GM21515 (cell line): ENCODE measurements around the gene NANOS3.
A peak's percentile ranks its signal among the peaks of the same experiment; 100 is the strongest.

Experiments used
- ATAC-seq: cut with Tn5 transposase; IDR thresholded peaks from one replicate; pipeline ENCODE4 v1.9.1; 2021; ENCODE audit not compliant: unreplicated experiment

Gene NANOS3

GRCh38 chr19:13884726-13885591 is 8.0 kb downstream of the NANOS3 start:
- ATAC-seq = no peak

GRCh38 chr19:13885826-13886365 is 9.0 kb downstream of the NANOS3 start:
- ATAC-seq = no peak

GRCh38 chr19:13887018-13887436 is 10.1 kb downstream of the NANOS3 start:
- ATAC-seq = no peak

GRCh38 chr19:13887517-13887916 is 10.6 kb downstream of the NANOS3 start:
- no peak for ATAC-seq

GRCh38 chr19:13888281-13888680 is 11.3 kb downstream of the NANOS3 start:
- ATAC-seq = no peak

GRCh38 chr19:13890136-13890535 is 13.2 kb downstream of the NANOS3 start:
- no peak for ATAC-seq

GRCh38 chr19:13892870-13893269 is 15.9 kb downstream of the NANOS3 start:
- no peak for ATAC-seq

- no peak for ATAC-seq
Measured at GRCh38 chr19:13894552-13894951, 17.6 kb downstream of the NANOS3 start.

GRCh38 chr19:13896227-13896626 is 19.3 kb downstream of the NANOS3 start:
- ATAC-seq = no peak

GRCh38 chr19:13899393-13899792 is 22.5 kb downstream of the NANOS3 start:
- ATAC-seq = no peak

- no peak for ATAC-seq
Measured at GRCh38 chr19:13899912-13900584, 23.1 kb downstream of the NANOS3 start.

GRCh38 chr19:13902993-13903555 is 26.1 kb downstream of the NANOS3 start:
- ATAC-seq = no peak

- peak; percentile 89 for ATAC-seq
Measured at GRCh38 chr19:13905634-13906520, 28.9 kb downstream of the NANOS3 start, which contains the start of the genes BRME1 and CC2D1A. TSS of gene BRME1 (minus strand) at chr19:13906117. CDS start at chr19:13904892, 1,225 bp downstream. TSS of gene CC2D1A (plus strand) at chr19:13906201. CDS start at chr19:13906442, 241 bp downstream.

GRCh38 chr19:13906521-13906904 is 29.6 kb downstream of the NANOS3 start:
- peak; percentile 12 for ATAC-seq

- ATAC-seq = no peak
Measured at GRCh38 chr19:13906910-13907309, 30.0 kb downstream of the NANOS3 start.

GRCh38 chr19:13908674-13909073 is 31.7 kb downstream of the NANOS3 start:
- no peak for ATAC-seq

- no peak for ATAC-seq
Measured at GRCh38 chr19:13909430-13909829, 32.5 kb downstream of the NANOS3 start.

GRCh38 chr19:13913352-13913751 is 36.4 kb downstream of the NANOS3 start:
- ATAC-seq = no peak

- ATAC-seq = no peak
Measured at GRCh38 chr19:13914777-13915176, 37.8 kb downstream of the NANOS3 start.

GRCh38 chr19:13917888-13918406 is 41.0 kb downstream of the NANOS3 start:
- no peak for ATAC-seq
